HepG2 (cell line): ENCODE data around the gene TNFRSF11A. TPM values are rescaled to one million over a fixed set of nuclear protein-coding genes. Genes with fewer than 3 reads are reported as not detected.

Experiments used
- ARID5B ChIP-seq: IDR thresholded peaks from 2 replicates; pipeline ENCODE4 v1.4.0; 2020; ENCODE audit warnings: mild to moderate bottlenecking, missing genetic modification reagents
- ELF3 ChIP-seq: IDR thresholded peaks from 2 replicates; pipeline ENCODE4 v1.6.1; 2016; ENCODE audit warnings: missing genetic modification reagents, missing compliant biosample characterization
- HNF4A ChIP-seq: sonication (generic); formaldehyde crosslinking; IDR thresholded peaks from 2 replicates; pipeline ENCODE4 v1.4.0; 2020; ENCODE audit warnings: missing genetic modification reagents
- HNF4G ChIP-seq, 2 experiments: sonication (generic) in 1 of 2; formaldehyde crosslinking in 1 of 2; IDR thresholded peaks; 2 replicates each; pipeline versions ENCODE4 v1.4.0 to v1.6.1; 2011 to 2020; ENCODE audit warnings: borderline replicate concordance in 2 of 2, low read depth in 2 of 2, mild to moderate bottlenecking in 2 of 2, low read length in 1 of 2, missing genetic modification reagents in 1 of 2, moderate library complexity in 1 of 2
- HOMEZ ChIP-seq: IDR thresholded peaks from 2 replicates; pipeline ENCODE4 v1.6.1; 2016; ENCODE audit warnings: low read depth
- SALL1 ChIP-seq: sonication (generic); formaldehyde crosslinking; IDR thresholded peaks from 2 replicates; pipeline ENCODE4 v1.8.0; 2022; ENCODE audit warnings: mild to moderate bottlenecking, missing genetic modification reagents
- SAP130 ChIP-seq: IDR thresholded peaks from 2 replicates; pipeline ENCODE4 v1.6.1; 2016; ENCODE audit warnings: low read depth
- SMC3 ChIP-seq: IDR thresholded peaks from 2 replicates; pipeline ENCODE4 v1.6.1; 2011; ENCODE audit warnings: low read length, improper control_type of control experiment
- SP140L ChIP-seq: sonication (generic); formaldehyde crosslinking; IDR thresholded peaks from 2 replicates; pipeline ENCODE4 v1.4.0; 2020; ENCODE audit warnings: missing genetic modification reagents, borderline replicate concordance
- UBTF ChIP-seq: sonication (generic); formaldehyde crosslinking; IDR thresholded peaks from 2 replicates; pipeline ENCODE4 v1.4.0; 2020; ENCODE audit warnings: mild to moderate bottlenecking, missing genetic modification reagents
- ZBTB38 ChIP-seq: sonication (generic); formaldehyde crosslinking; IDR thresholded peaks from 2 replicates; pipeline ENCODE4 v1.5.1; 2020; ENCODE audit warnings: mild to moderate bottlenecking, missing genetic modification reagents
- ZMYM4 ChIP-seq: sonication (generic); formaldehyde crosslinking; IDR thresholded peaks from 2 replicates; pipeline ENCODE4 v1.8.1; 2023; ENCODE audit warnings: mild to moderate bottlenecking, missing genetic modification reagents
- ZNF687 ChIP-seq: sonication (generic); formaldehyde crosslinking; IDR thresholded peaks from 2 replicates; pipeline ENCODE4 v1.5.1; 2020; ENCODE audit warnings: mild to moderate bottlenecking, missing genetic modification reagents, moderate library complexity
- polyA plus RNA-seq, 8 experiments: library from polyadenylated mRNA; depleted of rRNA in 3 of 8; stranded (reverse) in 7 of 8; unstranded in 1 of 8; fragments of >200 nt; fragmentation: Illumina TruSeq in 4 of 8; extraction: Trizol in 4 of 8; gene quantifications; 2 replicates each; pipeline versions ENCODE4 v1.2.1 to v1.2.3, GENCODE V29; 2011 to 2016; ENCODE audit warnings: low read depth in 4 of 8, missing spikeins in 1 of 8, mixed read lengths in 1 of 8; ENCODE audit not compliant: insufficient read depth in 1 of 8
- total RNA-seq, 5 experiments: library from RNA; depleted of rRNA; stranded (reverse); fragments of >200 nt; fragmentation: Illumina TruSeq; extraction: Trizol; gene quantifications; 2 replicates each; pipeline ENCODE4 v1.2.3, GENCODE V29; 2016; ENCODE audit warnings: low read depth in 1 of 5

TNFRSF11A gene
- total and polyA plus RNA-seq, 2 of the 13 experiments (the other 11 are each of a cell fraction or from before 2014, with no cell fraction given) = 4.6 to 6.4 TPM

GRCh38 chr18:62438402-62438801, 113.3 kb downstream of the TNFRSF11A start (continued):
- TF ChIP-seq ZNF687 (peak; percentile 60), ZBTB38 (peak; percentile 71; the same call in 1 of the 2 replicates), SMC3 (0 out of 2 replicates have a peak, but pooled peaks have one; percentile 0), SP140L (no peak), HOMEZ (CRISPR knock-in tag) (peak; percentile 74; the same call in 1 of the 2 replicates), SAP130 (peak; percentile 23; the same call in 1 of the 2 replicates), ELF3 (CRISPR knock-in tag) (0 out of 2 replicates have a peak, but pooled peaks have one; percentile 14), ARID5B (CRISPR knock-in tag) (peak; percentile 27; the same call in 1 of the 2 replicates), HNF4A (CRISPR knock-in tag) (0 out of 2 replicates have a peak, but pooled peaks have one; percentile 12), SALL1 (CRISPR knock-in tag) (peak; percentile 43), UBTF (CRISPR knock-in tag) (0 out of 2 replicates have a peak, but pooled peaks have one; percentile 24), HNF4G (IDR thresholded peaks at IDR 0.05; ENCODE audit: borderline replicate concordance, low read depth, low read length) (peak; percentile 16; the same call in 1 of the 2 replicates), HNF4G (CRISPR knock-in tag; IDR thresholded peaks at IDR 0.05; ENCODE audit: borderline replicate concordance, low read depth) (no peak), ZMYM4 (CRISPR knock-in tag) (0 out of 2 replicates have a peak, but pooled peaks have one; percentile 20)
